ENCODE data around the gene KRT1. TPM values are rescaled to one million over a fixed set of nuclear protein-coding genes. Genes with fewer than 3 reads are reported as not detected.

The KRT1 gene
- polyA plus RNA-seq, 1 donor from 2014 or later = not detected

DNA sequence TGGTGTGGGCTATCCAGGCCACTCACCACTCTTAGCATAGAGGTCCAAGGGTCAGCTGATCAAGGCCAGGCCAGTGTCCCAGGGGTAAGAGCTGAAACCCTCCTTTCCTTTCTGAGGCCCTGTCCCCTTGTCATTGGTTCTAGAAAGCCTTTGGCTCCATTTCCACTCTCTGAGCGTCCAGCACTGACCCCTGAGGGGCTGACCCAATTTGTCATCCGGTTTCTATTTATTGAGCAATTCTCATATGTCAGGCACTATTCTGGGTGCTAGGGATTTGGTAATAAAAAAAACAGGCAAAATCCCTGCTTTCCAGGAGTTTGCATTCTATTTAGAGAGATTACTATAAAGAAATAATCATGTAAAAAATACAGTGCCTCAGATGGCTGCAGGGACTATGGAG, 19.8 kb upstream of the KRT1 start:
- Histone ChIP-seq H3K27me3 (ENCODE audit: insufficient read depth, low read depth, low read length) (no peaks in the 10 kb centered on the region), H2AFZ (ENCODE audit: low read depth, low read length) (no peak overlapping the region), H3K4me2 (ENCODE audit: low read length) (no peak overlapping the region), H3K9me3 (ENCODE audit: low read length) (no peaks in the 10 kb centered on the region), H3K36me3 (ENCODE audit: insufficient read depth, low read length) (no peaks in the 10 kb centered on the region), H3F3A (ENCODE audit: insufficient read depth, low read length, poor library complexity, severe bottlenecking) (no peaks in the 10 kb centered on the region), H3K4me3 (ENCODE audit: low read length) (no peak overlapping the region), H4K20me1 (ENCODE audit: insufficient read depth) (no peaks in the 10 kb centered on the region), H3K9ac (ENCODE audit: low read length) (no peak overlapping the region), H3K27ac (ENCODE audit: low read length) (no peak overlapping the region), H3K79me2 (replicated peaks; ENCODE audit: insufficient read depth, low read length) (no peaks in the 10 kb centered on the region), H3K9me2 (ENCODE audit: insufficient read depth, low read length) (no peaks in the 10 kb centered on the region)
- no peak for TF ChIP-seq REST (IDR thresholded peaks at IDR 0.05; ENCODE audit: borderline replicate concordance)
- TF ChIP-seq RAD21 (conservative IDR thresholded peaks at IDR 0.05) = no peak
- TF ChIP-seq, protein P1, sequence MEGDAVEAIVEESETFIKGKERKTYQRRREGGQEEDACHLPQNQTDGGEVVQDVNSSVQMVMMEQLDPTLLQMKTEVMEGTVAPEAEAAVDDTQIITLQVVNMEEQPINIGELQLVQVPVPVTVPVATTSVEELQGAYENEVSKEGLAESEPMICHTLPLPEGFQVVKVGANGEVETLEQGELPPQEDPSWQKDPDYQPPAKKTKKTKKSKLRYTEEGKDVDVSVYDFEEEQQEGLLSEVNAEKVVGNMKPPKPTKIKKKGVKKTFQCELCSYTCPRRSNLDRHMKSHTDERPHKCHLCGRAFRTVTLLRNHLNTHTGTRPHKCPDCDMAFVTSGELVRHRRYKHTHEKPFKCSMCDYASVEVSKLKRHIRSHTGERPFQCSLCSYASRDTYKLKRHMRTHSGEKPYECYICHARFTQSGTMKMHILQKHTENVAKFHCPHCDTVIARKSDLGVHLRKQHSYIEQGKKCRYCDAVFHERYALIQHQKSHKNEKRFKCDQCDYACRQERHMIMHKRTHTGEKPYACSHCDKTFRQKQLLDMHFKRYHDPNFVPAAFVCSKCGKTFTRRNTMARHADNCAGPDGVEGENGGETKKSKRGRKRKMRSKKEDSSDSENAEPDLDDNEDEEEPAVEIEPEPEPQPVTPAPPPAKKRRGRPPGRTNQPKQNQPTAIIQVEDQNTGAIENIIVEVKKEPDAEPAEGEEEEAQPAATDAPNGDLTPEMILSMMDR (IDR thresholded peaks at IDR 0.05; ENCODE audit: poor library complexity, severe bottlenecking) = no peak
- TF ChIP-seq MXI1 (conservative IDR thresholded peaks at IDR 0.05; ENCODE audit: poor library complexity, severe bottlenecking) = no peak
- TF ChIP-seq TAF1 (IDR thresholded peaks at IDR 0.05; ENCODE audit: low read depth) = no peak
- no peak for TF ChIP-seq POLR2AphosphoS5 (IDR thresholded peaks at IDR 0.05)
- TF ChIP-seq EP300 (conservative IDR thresholded peaks at IDR 0.05; ENCODE audit: poor library complexity, severe bottlenecking) = no peak
- no peak for TF ChIP-seq EZH2 (IDR thresholded peaks at IDR 0.05; ENCODE audit: borderline replicate concordance, insufficient read depth, low read length, poor library complexity, severe bottlenecking)
- TF ChIP-seq SMC3 (conservative IDR thresholded peaks at IDR 0.05; ENCODE audit: poor library complexity) = no peak

DNA sequence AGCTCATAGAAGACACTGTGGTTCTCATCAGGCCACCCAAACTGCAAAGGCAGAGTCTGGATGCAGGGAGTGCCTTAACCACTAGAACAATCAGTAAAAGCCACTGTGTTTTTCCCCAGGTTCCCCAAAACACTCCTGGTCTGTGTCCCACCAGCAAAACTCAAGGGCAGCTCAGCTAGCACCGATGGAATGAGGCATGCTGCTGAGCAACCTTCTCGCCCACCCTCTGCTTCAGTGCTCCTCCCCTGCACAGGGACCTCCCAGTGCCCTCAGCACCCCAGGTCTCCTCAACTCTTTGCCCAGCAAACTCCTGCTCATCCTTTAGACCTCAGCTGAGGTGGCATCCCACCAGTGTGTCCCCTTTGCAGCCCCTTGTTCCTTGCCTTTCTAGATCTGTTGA, 19.2 kb upstream of the KRT1 start:
- Histone ChIP-seq H3K36me3 (ENCODE audit: insufficient read depth, low read length) (no peaks in the 10 kb centered on the region), H3K4me2 (ENCODE audit: low read length) (no peak overlapping the region), H3K9me2 (ENCODE audit: insufficient read depth, low read length) (no peaks in the 10 kb centered on the region), H2AFZ (ENCODE audit: low read depth, low read length) (no peak overlapping the region), H3K27ac (ENCODE audit: low read length) (no peak overlapping the region), H4K20me1 (ENCODE audit: insufficient read depth) (no peaks in the 10 kb centered on the region), H3K9me3 (ENCODE audit: low read length) (no peaks in the 10 kb centered on the region), H3K4me3 (ENCODE audit: low read length) (no peak overlapping the region), H3K79me2 (replicated peaks; ENCODE audit: insufficient read depth, low read length) (no peaks in the 10 kb centered on the region), H3K27me3 (ENCODE audit: insufficient read depth, low read depth, low read length) (no peaks in the 10 kb centered on the region), H3F3A (ENCODE audit: insufficient read depth, low read length, poor library complexity, severe bottlenecking) (no peaks in the 10 kb centered on the region), H3K9ac (ENCODE audit: low read length) (no peak overlapping the region)
- TF ChIP-seq MXI1 (conservative IDR thresholded peaks at IDR 0.05; ENCODE audit: poor library complexity, severe bottlenecking) (no peak), POLR2AphosphoS5 (IDR thresholded peaks at IDR 0.05) (no peak), TAF1 (IDR thresholded peaks at IDR 0.05; ENCODE audit: low read depth) (no peak), EP300 (conservative IDR thresholded peaks at IDR 0.05; ENCODE audit: poor library complexity, severe bottlenecking) (no peak), RAD21 (conservative IDR thresholded peaks at IDR 0.05) (no peak), REST (IDR thresholded peaks at IDR 0.05; ENCODE audit: borderline replicate concordance) (no peak), EZH2 (IDR thresholded peaks at IDR 0.05; ENCODE audit: borderline replicate concordance, insufficient read depth, low read length, poor library complexity, severe bottlenecking) (no peak), SMC3 (conservative IDR thresholded peaks at IDR 0.05; ENCODE audit: poor library complexity) (no peak)
- TF ChIP-seq, protein P1 (IDR thresholded peaks at IDR 0.05; ENCODE audit: poor library complexity, severe bottlenecking) = no peak

Measured in neural cell (in vitro differentiated cells).